GM12878 (cell line): ENCODE data around the gene CD2BP2. TPM values are rescaled to one million over a fixed set of nuclear protein-coding genes. Genes with fewer than 3 reads are reported as not detected.

ENCODE experiments used
- CTCF ChIP-seq, 3 experiments: IDR thresholded peaks in 2 of 3; conservative IDR thresholded peaks in 1 of 3; 2 replicates each; pipeline ENCODE4 v1.5.1; 2011; ENCODE audit warnings: low read depth in 3 of 3, low read length in 3 of 3, mild to moderate bottlenecking in 3 of 3, control low read depth in 2 of 3, moderate library complexity in 2 of 3, inconsistent platforms in 1 of 3, mixed read lengths in 1 of 3; ENCODE audit not compliant: control insufficient read depth in 2 of 3, insufficient read depth in 1 of 3; ENCODE audit errors: extremely low read depth in 1 of 3
- ETV6 ChIP-seq, 2 experiments: fragments of 450-650 bp in 1 of 2; IDR thresholded peaks in 1 of 2; conservative IDR thresholded peaks in 1 of 2; 2 replicates each; pipeline ENCODE4 v1.6.1; 2014; ENCODE audit warnings: antibody characterized with exemption in 1 of 2, borderline replicate concordance in 1 of 2, low read depth in 1 of 2, mild to moderate bottlenecking in 1 of 2, moderate library complexity in 1 of 2
- FOXK2 ChIP-seq: fragments of 450-650 bp; IDR thresholded peaks from 2 replicates; pipeline ENCODE4 v1.6.1; 2017; ENCODE audit warnings: mild to moderate bottlenecking, moderate library complexity
- GATAD2B ChIP-seq: fragments of 450-650 bp; conservative IDR thresholded peaks from 2 replicates; pipeline ENCODE4 v1.6.1; 2017; ENCODE audit warnings: low read depth, mild to moderate bottlenecking, moderate library complexity
- IKZF2 ChIP-seq, 2 experiments: fragments of 450-650 bp; IDR thresholded peaks; 2 replicates each; pipeline ENCODE4 v1.6.1; 2017; ENCODE audit warnings: mild to moderate bottlenecking in 2 of 2, moderate library complexity in 2 of 2
- MTA3 ChIP-seq: IDR thresholded peaks from 2 replicates; pipeline ENCODE4 v1.6.1; 2012; ENCODE audit warnings: low read length, inconsistent platforms, borderline replicate concordance
- MYB ChIP-seq: fragments of 150-350 bp; IDR thresholded peaks from 2 replicates; pipeline ENCODE4 v1.6.1; 2014; ENCODE audit warnings: mild to moderate bottlenecking, low read depth, low read length, borderline replicate concordance
- MYC ChIP-seq: IDR thresholded peaks from 2 replicates; pipeline ENCODE4 v1.6.1; 2011; ENCODE audit warnings: mild to moderate bottlenecking, low read length, moderate library complexity, inconsistent platforms; ENCODE audit not compliant: insufficient read depth, insufficient replicate concordance, insufficient read length, severe bottlenecking
- NFIC ChIP-seq: IDR thresholded peaks from 2 replicates; pipeline ENCODE4 v1.6.1; 2012; ENCODE audit warnings: low read depth, mild to moderate bottlenecking, inconsistent platforms, low read length, moderate library complexity
- PAX5 ChIP-seq: IDR thresholded peaks from 2 replicates; pipeline ENCODE4 v1.6.1; 2011; ENCODE audit warnings: low read depth, low read length, borderline replicate concordance
- PML ChIP-seq: IDR thresholded peaks from 2 replicates; pipeline ENCODE4 v1.6.1; 2012; ENCODE audit warnings: low read length, inconsistent platforms
- POU2F2 ChIP-seq: IDR thresholded peaks from 3 replicates; pipeline ENCODE4 v1.6.1; 2011; ENCODE audit warnings: low read depth, mild to moderate bottlenecking, low read length, borderline replicate concordance
- RAD21 ChIP-seq: IDR thresholded peaks from 2 replicates; pipeline ENCODE4 v1.6.1; 2011; ENCODE audit warnings: mild to moderate bottlenecking, low read depth, low read length, moderate library complexity; ENCODE audit not compliant: insufficient read depth
- RELA ChIP-seq: fragments of 450-650 bp; IDR thresholded peaks from 2 replicates; pipeline ENCODE4 v1.8.0; 2014; ENCODE audit warnings: borderline replicate concordance; ENCODE audit not compliant: partially characterized antibody
- SPI1 ChIP-seq: IDR thresholded peaks from 2 replicates; pipeline ENCODE4 v1.6.1; 2011; ENCODE audit warnings: low read depth, mild to moderate bottlenecking, low read length, moderate library complexity, borderline replicate concordance; ENCODE audit not compliant: insufficient read depth
- SRF ChIP-seq, 2 experiments: IDR thresholded peaks; 2 replicates each; pipeline ENCODE4 v1.6.1; 2011; ENCODE audit warnings: low read depth in 2 of 2, low read length in 2 of 2, mild to moderate bottlenecking in 1 of 2, moderate library complexity in 1 of 2
- TCF12 ChIP-seq: IDR thresholded peaks from 2 replicates; pipeline ENCODE4 v1.6.1; 2011; ENCODE audit warnings: low read depth, mild to moderate bottlenecking, low read length
- USF1 ChIP-seq: IDR thresholded peaks from 2 replicates; pipeline ENCODE4 v1.6.1; 2011; ENCODE audit warnings: borderline replicate concordance, low read depth, mild to moderate bottlenecking, moderate library complexity, mixed read lengths, low read length; ENCODE audit not compliant: insufficient read depth; ENCODE audit errors: extremely low read length
- YBX1 ChIP-seq: fragments of 450-650 bp; IDR thresholded peaks from 2 replicates; pipeline ENCODE4 v1.6.1; 2016; ENCODE audit warnings: antibody characterized with exemption
- ZBTB11 ChIP-seq: fragments of 450-650 bp; formaldehyde crosslinking; IDR thresholded peaks from 2 replicates; pipeline ENCODE4 v1.5.0; 2022; ENCODE audit warnings: mild to moderate bottlenecking, missing genetic modification characterization
- ZNF274 ChIP-seq: IDR thresholded peaks from one replicate; pipeline ENCODE4 v1.8.0; 2011; ENCODE audit not compliant: insufficient read length, insufficient read depth
- ZNF622 ChIP-seq: fragments of 450-650 bp; IDR thresholded peaks from 2 replicates; pipeline ENCODE4 v1.6.1; 2017; ENCODE audit warnings: mild to moderate bottlenecking, inconsistent platforms
- ZZZ3 ChIP-seq: IDR thresholded peaks from 2 replicates; pipeline ENCODE4 v1.6.1; 2011; ENCODE audit warnings: low read depth; ENCODE audit not compliant: control insufficient read depth, insufficient read length
- polyA plus RNA-seq, 11 experiments: library from polyadenylated mRNA; depleted of rRNA in 4 of 11; unstranded in 6 of 11; stranded (reverse) in 5 of 11; fragments of >200 nt; fragmentation: Nextera tagmentation in 4 of 11; fragmentation: Illumina TruSeq in 1 of 11; extraction: Ambion mirVana in 4 of 11; extraction: Trizol in 1 of 11; gene quantifications; 1 replicate in 1 of 11; 2 replicates in 10 of 11; pipeline versions ENCODE4 v1.2.1 to v1.2.3, GENCODE V29; 2011 to 2016; ENCODE audit warnings: inconsistent platforms in 2 of 11, missing spikeins in 2 of 11, low read depth in 1 of 11
- total RNA-seq, 4 experiments: library from RNA; depleted of rRNA in 3 of 4; stranded (reverse); fragments of >200 nt in 3 of 4; fragmentation: Illumina TruSeq in 1 of 4; extraction: Trizol in 1 of 4; gene quantifications; 2 replicates each; pipeline versions ENCODE4 v1.2.1 to v1.2.3, GENCODE V29; 2013 to 2021

Gene CD2BP2
- total and polyA plus RNA-seq, 10 of the 15 experiments (the other 5 are each of a cell fraction or from before 2014, with no cell fraction given) = 3.3 to 47.9 (median 31.8) TPM

GRCh38 chr16:30378236-30379157, 23.4 kb upstream of the CD2BP2 start (continued):
- TF ChIP-seq ZBTB11 (CRISPR knock-in tag) = no peak
- TF ChIP-seq TCF12 = 0 out of 2 replicates have a peak, but pooled peaks have one; percentile 49
- no peak for TF ChIP-seq MTA3
- TF ChIP-seq PML = no peak
- TF ChIP-seq ZZZ3 = no peak
- TF ChIP-seq ETV6 (conservative IDR thresholded peaks at IDR 0.05 in 1 of 2, IDR thresholded peaks at IDR 0.05 in 1 of 2; ENCODE audit: borderline replicate concordance in 1 of 2, low read depth in 1 of 2) = no peak
- TF ChIP-seq ZNF274 = no peak
- TF ChIP-seq POU2F2 = 0 out of 3 replicates have a peak, but pooled peaks have one; percentile 29
- no peak for TF ChIP-seq USF1
- no peak for TF ChIP-seq MYC
- no peak for TF ChIP-seq MYB
- no peak; a peak in 2 of 4 replicates for TF ChIP-seq IKZF2 (IDR thresholded peaks at IDR 0.05)
- TF ChIP-seq SRF (IDR thresholded peaks at IDR 0.05; ENCODE audit: low read depth in 2 of 2, low read length in 2 of 2) = no peak
- TF ChIP-seq RELA = no peak
- TF ChIP-seq PAX5 = no peak
- TF ChIP-seq CTCF (IDR thresholded peaks at IDR 0.05 in 2 of 3, conservative IDR thresholded peaks at IDR 0.05 in 1 of 3; ENCODE audit: control insufficient read depth in 2 of 3, extremely low read depth in 1 of 3, insufficient read depth in 1 of 3, low read depth in 3 of 3, low read length in 3 of 3) = peak in 1 of 3 experiments; percentile 19; a peak in 1 of 6 replicates
- no peak for TF ChIP-seq RAD21
- no peak for TF ChIP-seq GATAD2B
- TF ChIP-seq ZNF622 = no peak
- no peak for TF ChIP-seq YBX1
- TF ChIP-seq SPI1 = no peak
- TF ChIP-seq NFIC = no peak
- no peak for TF ChIP-seq FOXK2
